SKM-1 treated with dmso at 0.1 percent for 144 hours (cell line): ENCODE data around the gene ALOX5AP.

Experiments
- DNase-seq: peaks from one replicate; lab custom pipeline; 2025; ENCODE audit not compliant: unreplicated experiment; lab: John Stamatoyannopoulos, UW

The ALOX5AP gene

GRCh38 chr13:30714629-30715371, 20.5 kb upstream of the ALOX5AP start:
- DNase-seq: peak; percentile 11

- DNase-seq: no peak
Observed at GRCh38 chr13:30715372-30715756, 20.0 kb upstream of the ALOX5AP start.

- no peak for DNase-seq
Observed at GRCh38 chr13:30715837-30716236, 19.5 kb upstream of the ALOX5AP start.

- DNase-seq: no peak
Observed at GRCh38 chr13:30718661-30719524, 16.4 kb upstream of the ALOX5AP start.

- no peak for DNase-seq
Observed at GRCh38 chr13:30719525-30719914, 15.8 kb upstream of the ALOX5AP start.

GRCh38 chr13:30720172-30720869, 15.0 kb upstream of the ALOX5AP start:
- peak; percentile 48 for DNase-seq

GRCh38 chr13:30721936-30722335, 13.4 kb upstream of the ALOX5AP start:
- no peak for DNase-seq

- DNase-seq: no peak
Observed at GRCh38 chr13:30722361-30722760, 13.0 kb upstream of the ALOX5AP start.

- no peak for DNase-seq
Observed at GRCh38 chr13:30724778-30725177, 10.6 kb upstream of the ALOX5AP start.

- no peak for DNase-seq
Observed at GRCh38 chr13:30725326-30726085, 9.8 kb upstream of the ALOX5AP start.

GRCh38 chr13:30726192-30726591, 9.2 kb upstream of the ALOX5AP start:
- DNase-seq: no peak

GRCh38 chr13:30727491-30728355, 7.6 kb upstream of the ALOX5AP start:
- DNase-seq: no peak

- DNase-seq: no peak
Observed at GRCh38 chr13:30729801-30730200, 5.5 kb upstream of the ALOX5AP start.

GRCh38 chr13:30730526-30730925, 4.8 kb upstream of the ALOX5AP start:
- DNase-seq: no peak

- DNase-seq: no peak
Observed at GRCh38 chr13:30731361-30732045, 3.8 kb upstream of the ALOX5AP start.

- DNase-seq: no peak
Observed at GRCh38 chr13:30732046-30732390, 3.3 kb upstream of the ALOX5AP start.

- DNase-seq: no peak
Observed at GRCh38 chr13:30734439-30734838, 904 bp upstream of the ALOX5AP start.

- no peak for DNase-seq
Observed at GRCh38 chr13:30735872-30736175, 481 bp downstream of the ALOX5AP start.

- DNase-seq: no peak
Observed at GRCh38 chr13:30736461-30737320, 1.3 kb downstream of the ALOX5AP start.
